SH-SY5Y (cell line): Measurements from ENCODE around the gene PON2.

ENCODE experiments used
- GATA2 ChIP-seq: IDR thresholded peaks from 2 replicates; pipeline ENCODE4 v1.6.1; 2011; ENCODE audit warnings: mild to moderate bottlenecking, low read depth, low read length
- GATA3 ChIP-seq: IDR thresholded peaks from 2 replicates; pipeline ENCODE4 v1.6.1; 2011; ENCODE audit warnings: low read depth, mild to moderate bottlenecking, low read length, moderate library complexity

- TF ChIP-seq GATA3, result no peak
- TF ChIP-seq GATA2, result no peak
These were observed 37.4 kb downstream of the PON2 start for GRCh38 chr7:95397381-95397780.
